HepG2 (cell line): ENCODE data around the gene UQCRC2. TPM values are rescaled to one million over a fixed set of nuclear protein-coding genes. Genes with fewer than 3 reads are reported as not detected.

Source experiments
- CEBPG ChIP-seq: IDR thresholded peaks from 2 replicates; pipeline ENCODE4 v1.6.1; 2016
- DMAP1 ChIP-seq: IDR thresholded peaks from 2 replicates; pipeline ENCODE4 v1.6.1; 2016
- FOXM1 ChIP-seq: sonication (generic); formaldehyde crosslinking; IDR thresholded peaks from 2 replicates; pipeline ENCODE4 v1.5.0; 2020; ENCODE audit warnings: missing genetic modification reagents
- GFI1 ChIP-seq: sonication (generic); formaldehyde crosslinking; IDR thresholded peaks from 2 replicates; pipeline ENCODE4 v1.5.0; 2020; ENCODE audit warnings: missing genetic modification reagents, mild to moderate bottlenecking, borderline replicate concordance
- GTF3A ChIP-seq: sonication (generic); formaldehyde crosslinking; conservative IDR thresholded peaks from 2 replicates; pipeline ENCODE4 v1.4.0; 2020; ENCODE audit warnings: mild to moderate bottlenecking, missing genetic modification reagents
- HDAC6 ChIP-seq: fragments of 200-600 bp; sonication (generic); IDR thresholded peaks from 2 replicates; pipeline ENCODE4 v1.7.0; 2017; ENCODE audit warnings: mild to moderate bottlenecking, antibody characterized with exemption, low read length, low read depth
- HNF1B ChIP-seq: sonication (generic); formaldehyde crosslinking; IDR thresholded peaks from 2 replicates; pipeline ENCODE4 v1.5.1; 2020; ENCODE audit warnings: mild to moderate bottlenecking, moderate library complexity, missing genetic modification reagents
- IRF2 ChIP-seq: IDR thresholded peaks from 2 replicates; pipeline ENCODE4 v1.6.1; 2018; ENCODE audit warnings: missing genetic modification reagents, missing compliant biosample characterization
- KMT2B ChIP-seq: IDR thresholded peaks from 2 replicates; pipeline ENCODE4 v1.6.1; 2016; ENCODE audit warnings: missing genetic modification reagents, missing compliant biosample characterization
- LCORL ChIP-seq, 2 experiments: fragments of 450-650 bp in 1 of 2; sonication (generic) in 1 of 2; formaldehyde crosslinking in 1 of 2; IDR thresholded peaks; 2 replicates each; pipeline versions ENCODE4 v1.5.0 to v1.6.1; 2017 to 2020; ENCODE audit warnings: antibody characterized with exemption in 1 of 2, missing genetic modification reagents in 1 of 2
- MIER2 ChIP-seq: IDR thresholded peaks from 2 replicates; pipeline ENCODE4 v1.6.1; 2016; ENCODE audit warnings: missing biosample characterization, missing genetic modification reagents
- NFYC ChIP-seq: IDR thresholded peaks from 2 replicates; pipeline ENCODE4 v1.6.1; 2016; ENCODE audit warnings: missing genetic modification reagents, missing compliant biosample characterization
- PBX2 ChIP-seq: IDR thresholded peaks from 2 replicates; pipeline ENCODE4 v1.6.1; 2016; ENCODE audit warnings: control low read depth
- POLR2G ChIP-seq: fragments of 200-400 bp; formaldehyde crosslinking; IDR thresholded peaks from 2 replicates; pipeline ENCODE4 v1.6.1; 2018; ENCODE audit warnings: mild to moderate bottlenecking, low read depth, low read length, moderate library complexity
- RCOR2 ChIP-seq: IDR thresholded peaks from 2 replicates; pipeline ENCODE4 v1.6.1; 2016; ENCODE audit warnings: missing biosample characterization, missing genetic modification reagents
- SCMH1 ChIP-seq: sonication (generic); formaldehyde crosslinking; IDR thresholded peaks from 2 replicates; pipeline ENCODE4 v1.9.0; 2021; ENCODE audit warnings: missing genetic modification reagents, mild to moderate bottlenecking, borderline replicate concordance
- SKIL ChIP-seq: sonication (generic); formaldehyde crosslinking; IDR thresholded peaks from 2 replicates; pipeline ENCODE4 v1.8.0; 2022; ENCODE audit warnings: missing genetic modification reagents, mild to moderate bottlenecking, moderate library complexity, borderline replicate concordance
- SMAD1 ChIP-seq: sonication (generic); formaldehyde crosslinking; IDR thresholded peaks from 2 replicates; pipeline ENCODE4 v1.4.0; 2020; ENCODE audit warnings: missing genetic modification reagents, low read depth, mild to moderate bottlenecking, borderline replicate concordance
- SOX13 ChIP-seq, 3 experiments: fragments of 450-650 bp in 1 of 3; sonication (generic) in 1 of 3; formaldehyde crosslinking in 1 of 3; IDR thresholded peaks in 2 of 3; conservative IDR thresholded peaks in 1 of 3; 2 replicates each; pipeline versions ENCODE4 v1.5.0 to v1.6.1; 2016 to 2020; ENCODE audit warnings: antibody characterized with exemption in 1 of 3, mild to moderate bottlenecking in 1 of 3, missing compliant biosample characterization in 1 of 3, missing genetic modification reagents in 1 of 3, moderate library complexity in 1 of 3
- ZFAT ChIP-seq: sonication (generic); formaldehyde crosslinking; conservative IDR thresholded peaks from 2 replicates; pipeline ENCODE4 v1.8.1; 2023; ENCODE audit warnings: missing genetic modification reagents, inconsistent platforms
- ZFP36L2 ChIP-seq: sonication (generic); formaldehyde crosslinking; IDR thresholded peaks from 2 replicates; pipeline ENCODE4 v1.4.0; 2020; ENCODE audit warnings: missing genetic modification reagents
- ZNF225 ChIP-seq: sonication (generic); formaldehyde crosslinking; IDR thresholded peaks from 2 replicates; pipeline ENCODE4 v1.4.0; 2020; ENCODE audit warnings: mild to moderate bottlenecking, missing genetic modification reagents
- ZNF343 ChIP-seq: sonication (generic); formaldehyde crosslinking; IDR thresholded peaks from 2 replicates; pipeline ENCODE4 v1.4.0; 2020; ENCODE audit warnings: mild to moderate bottlenecking, missing genetic modification reagents
- ZNF451 ChIP-seq: sonication (generic); formaldehyde crosslinking; IDR thresholded peaks from 2 replicates; pipeline ENCODE4 v1.5.0; 2020; ENCODE audit warnings: mild to moderate bottlenecking, missing genetic modification reagents
- ZNF766 ChIP-seq: sonication (generic); formaldehyde crosslinking; IDR thresholded peaks from 2 replicates; pipeline ENCODE4 v1.5.0; 2020; ENCODE audit warnings: missing genetic modification reagents, borderline replicate concordance
- ZSCAN20 ChIP-seq: sonication (generic); formaldehyde crosslinking; IDR thresholded peaks from 2 replicates; pipeline ENCODE4 v1.4.0; 2020; ENCODE audit warnings: missing genetic modification reagents, mild to moderate bottlenecking, borderline replicate concordance
- polyA plus RNA-seq, 8 experiments: library from polyadenylated mRNA; depleted of rRNA in 3 of 8; stranded (reverse) in 7 of 8; unstranded in 1 of 8; fragments of >200 nt; fragmentation: Illumina TruSeq in 4 of 8; extraction: Trizol in 4 of 8; gene quantifications; 2 replicates each; pipeline versions ENCODE4 v1.2.1 to v1.2.3, GENCODE V29; 2011 to 2016; ENCODE audit warnings: low read depth in 4 of 8, missing spikeins in 1 of 8, mixed read lengths in 1 of 8; ENCODE audit not compliant: insufficient read depth in 1 of 8
- total RNA-seq, 5 experiments: library from RNA; depleted of rRNA; stranded (reverse); fragments of >200 nt; fragmentation: Illumina TruSeq; extraction: Trizol; gene quantifications; 2 replicates each; pipeline ENCODE4 v1.2.3, GENCODE V29; 2016; ENCODE audit warnings: low read depth in 1 of 5

UQCRC2 gene
- total and polyA plus RNA-seq, 2 of the 13 experiments (the other 11 are each of a cell fraction or from before 2014, with no cell fraction given), result 442 to 536 TPM

- TF ChIP-seq GFI1 (CRISPR knock-in tag), result 0 out of 2 replicates have a peak, but pooled peaks have one; percentile 59
- peak; percentile 91 for TF ChIP-seq IRF2 (CRISPR knock-in tag)
- TF ChIP-seq ZNF766 (CRISPR knock-in tag), result 0 out of 2 replicates have a peak, but pooled peaks have one; percentile 13
- TF ChIP-seq SOX13 (IDR thresholded peaks at IDR 0.05), result peak; percentile 31; the same call in 1 of the 2 replicates
- TF ChIP-seq SOX13 (CRISPR knock-in tag; conservative IDR thresholded peaks at IDR 0.05 in 1 of 2, IDR thresholded peaks at IDR 0.05 in 1 of 2), result peak in 1 of 2 experiments; percentile 47; a peak in 1 of 4 replicates
- TF ChIP-seq HDAC6, result no peak
- TF ChIP-seq KMT2B (CRISPR knock-in tag), result peak; percentile 90
- no peak; the same call in 1 of the 2 replicates for TF ChIP-seq ZNF225
- peak; percentile 72 for TF ChIP-seq ZNF343
- peak; percentile 74; the same call in 1 of the 2 replicates for TF ChIP-seq ZFAT (CRISPR knock-in tag)
- peak; percentile 91 for TF ChIP-seq DMAP1 (CRISPR knock-in tag)
- peak; percentile 74; the same call in 1 of the 2 replicates for TF ChIP-seq SMAD1 (CRISPR knock-in tag)
- TF ChIP-seq SKIL (CRISPR knock-in tag), result no peak
- TF ChIP-seq PBX2, result no peak
- TF ChIP-seq RCOR2 (CRISPR knock-in tag), result no peak; the same call in 1 of the 2 replicates
- no peak; the same call in 1 of the 2 replicates for TF ChIP-seq HNF1B (CRISPR knock-in tag)
- TF ChIP-seq LCORL (IDR thresholded peaks at IDR 0.05), result no peak
- peak; percentile 43; the same call in 1 of the 2 replicates for TF ChIP-seq LCORL (CRISPR knock-in tag; IDR thresholded peaks at IDR 0.05)
- no peak for TF ChIP-seq SCMH1 (CRISPR knock-in tag)
- peak; percentile 96 for TF ChIP-seq GTF3A (CRISPR knock-in tag)
- TF ChIP-seq CEBPG (CRISPR knock-in tag), result no peak
- peak; percentile 34; the same call in 1 of the 2 replicates for TF ChIP-seq ZSCAN20
- TF ChIP-seq ZFP36L2 (CRISPR knock-in tag), result peak; percentile 23
- no peak for TF ChIP-seq MIER2 (CRISPR knock-in tag)
- TF ChIP-seq POLR2G, result peak; percentile 99
- no peak for TF ChIP-seq FOXM1
- peak; percentile 11 for TF ChIP-seq ZNF451 (CRISPR knock-in tag)
- TF ChIP-seq NFYC (CRISPR knock-in tag), result peak; percentile 87
These were observed at the start of gene UQCRC2 (continued) for GRCh38 chr16:21952793-21953540.
